ENCODE data around the gene CARD6. TPM values are rescaled to one million over a fixed set of nuclear protein-coding genes. Genes with fewer than 3 reads are reported as not detected.

The CARD6 gene
- polyA plus RNA-seq, 3 donors: 2.5 to 2.8 (median 2.8) TPM

Other genes starting within 250 kb of the CARD6 start
- 10 to 100 TPM; 10.1 to 10.8 (median 10.7) TPM for gene PTGER4, start 161.5 kb upstream of the CARD6 start, polyA plus RNA-seq (ENCODE audit: insufficient read length in 3 of 3)
- 10 to 100 TPM; 33.3 to 39.8 (median 34.2) TPM for gene TTC33, start 85.4 kb upstream of the CARD6 start, polyA plus RNA-seq (ENCODE audit: insufficient read length in 3 of 3)
- 10 to 100 TPM; 62.0 to 84.8 (median 81.7) TPM for gene PRKAA1, start 43.0 kb upstream of the CARD6 start, polyA plus RNA-seq (ENCODE audit: insufficient read length in 3 of 3)
- 1,000 to 10,000 TPM; 1,640 to 2,238 (median 1,988) TPM for gene RPL37, start 6.1 kb upstream of the CARD6 start, polyA plus RNA-seq (ENCODE audit: insufficient read length in 3 of 3)
- gene C7, start 68.1 kb downstream of the CARD6 start, polyA plus RNA-seq (ENCODE audit: insufficient read length in 3 of 3): 100 to 1,000 TPM; 136 to 175 (median 167) TPM
- gene MROH2B, start 230.0 kb downstream of the CARD6 start, polyA plus RNA-seq (ENCODE audit: insufficient read length in 3 of 3): not detected

Data from renal cortex interstitium (tissue), 3 donors.